ENCODE measurements around the gene RCBTB1. TPM values are rescaled to one million over a fixed set of nuclear protein-coding genes. Genes with fewer than 3 reads are reported as not detected.
A peak's percentile ranks its signal among the peaks of the same experiment; 100 is the strongest.

RCBTB1 gene
- total RNA-seq, 6 donors from 2014 or later = 12.6 to 23.5 (median 18.0) TPM

DNA sequence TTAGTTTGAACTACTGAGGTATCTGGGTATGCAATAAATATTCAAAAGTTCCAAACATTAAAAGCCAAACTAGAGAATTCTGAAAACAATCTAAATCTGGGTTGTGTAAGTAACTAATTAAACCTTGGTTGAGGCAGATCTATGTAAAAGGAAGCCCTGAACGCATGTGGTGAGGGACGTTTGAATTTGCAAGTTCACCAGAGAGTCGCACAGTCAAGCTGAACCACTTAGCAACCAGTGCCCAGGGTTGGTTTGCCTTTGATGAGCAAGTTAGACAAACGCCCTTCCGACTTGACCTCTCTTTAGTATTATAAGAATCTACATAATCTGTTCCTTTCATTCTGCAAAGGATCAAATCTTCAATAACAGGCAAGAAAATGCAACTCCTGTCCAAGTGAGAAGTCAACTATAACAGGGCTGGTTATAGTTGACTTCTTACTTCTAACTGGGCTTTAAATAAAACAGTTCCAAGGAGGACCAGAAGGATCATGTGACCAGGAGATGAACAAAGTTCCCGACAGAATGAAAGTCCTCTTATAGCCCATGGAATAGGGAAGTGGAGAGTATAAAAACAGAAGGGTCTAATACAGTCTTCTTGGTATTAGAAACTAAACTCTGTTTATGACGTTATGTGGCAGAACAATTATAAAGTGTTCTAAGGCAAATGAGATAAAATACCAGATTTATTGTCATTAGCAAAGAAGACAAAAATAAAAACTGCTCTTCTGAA lies 49.0 kb downstream of the RCBTB1 start:
- no peak for DNase-seq
- 66 to 72% methylated on average over 7 of the region's 7 CpGs for WGBS, 2 donors
- TF ChIP-seq, protein P1, sequence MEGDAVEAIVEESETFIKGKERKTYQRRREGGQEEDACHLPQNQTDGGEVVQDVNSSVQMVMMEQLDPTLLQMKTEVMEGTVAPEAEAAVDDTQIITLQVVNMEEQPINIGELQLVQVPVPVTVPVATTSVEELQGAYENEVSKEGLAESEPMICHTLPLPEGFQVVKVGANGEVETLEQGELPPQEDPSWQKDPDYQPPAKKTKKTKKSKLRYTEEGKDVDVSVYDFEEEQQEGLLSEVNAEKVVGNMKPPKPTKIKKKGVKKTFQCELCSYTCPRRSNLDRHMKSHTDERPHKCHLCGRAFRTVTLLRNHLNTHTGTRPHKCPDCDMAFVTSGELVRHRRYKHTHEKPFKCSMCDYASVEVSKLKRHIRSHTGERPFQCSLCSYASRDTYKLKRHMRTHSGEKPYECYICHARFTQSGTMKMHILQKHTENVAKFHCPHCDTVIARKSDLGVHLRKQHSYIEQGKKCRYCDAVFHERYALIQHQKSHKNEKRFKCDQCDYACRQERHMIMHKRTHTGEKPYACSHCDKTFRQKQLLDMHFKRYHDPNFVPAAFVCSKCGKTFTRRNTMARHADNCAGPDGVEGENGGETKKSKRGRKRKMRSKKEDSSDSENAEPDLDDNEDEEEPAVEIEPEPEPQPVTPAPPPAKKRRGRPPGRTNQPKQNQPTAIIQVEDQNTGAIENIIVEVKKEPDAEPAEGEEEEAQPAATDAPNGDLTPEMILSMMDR (IDR thresholded peaks at IDR 0.05) = no peak
- no peak for TF ChIP-seq POLR2A (IDR thresholded peaks at IDR 0.05)
- TF ChIP-seq EP300 (IDR thresholded peaks at IDR 0.05) = no peak
- Histone ChIP-seq H3K4me1 (peaks cover 0 to 4% (median 0%) of the 10 kb centered on the region in 4 donors), H3K27ac (no peak overlapping the region), H3K9me3 (no peaks in the 10 kb centered on the region), H3K36me3 (peaks cover 0 to 18% (median 0%) of the 10 kb centered on the region in 4 donors), H3K27me3 (no peaks in the 10 kb centered on the region), H3K4me3 (no peak overlapping the region)
- ATAC-seq (ENCODE audit: low FRiP score in 2 of 2) = peak in 1 of 2 donors; percentile 67

DNA sequence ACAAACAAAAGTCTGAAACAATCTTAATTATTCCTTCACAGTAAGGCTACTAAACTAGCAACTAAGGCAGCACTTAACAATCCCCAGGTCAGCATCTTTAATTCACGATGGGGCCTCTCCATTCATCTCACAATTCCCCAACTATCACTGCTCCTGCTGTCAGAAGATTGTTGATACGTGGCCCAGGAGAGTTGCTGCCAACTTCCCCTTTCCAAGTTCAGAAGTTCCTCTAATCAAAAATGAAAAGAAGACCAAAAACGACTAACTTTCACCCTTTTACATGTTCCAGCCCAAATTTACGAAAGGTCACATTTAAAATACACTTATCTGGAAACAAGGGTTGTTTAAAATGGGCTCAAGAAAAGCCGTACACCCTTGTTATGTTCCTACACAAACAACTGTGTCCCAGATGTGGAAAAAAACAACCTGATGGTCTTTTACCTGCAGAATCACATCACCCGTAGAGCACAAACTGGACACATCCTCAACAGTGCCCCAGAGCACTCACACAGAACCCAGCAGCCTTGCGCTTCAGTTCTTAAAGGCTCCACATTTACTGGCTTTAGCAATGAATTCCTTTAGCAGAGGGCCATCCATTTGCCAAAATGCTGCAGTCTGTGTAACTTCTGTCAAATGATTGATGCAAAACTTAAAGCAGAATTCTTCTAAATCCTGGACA lies 51.6 kb downstream of the RCBTB1 start:
- no peak for DNase-seq
- Histone ChIP-seq H3K36me3 (peaks cover 0 to 14% (median 0%) of the 10 kb centered on the region in 4 donors), H3K27me3 (no peaks in the 10 kb centered on the region), H3K27ac (no peak overlapping the region), H3K4me3 (no peak overlapping the region), H3K9me3 (no peaks in the 10 kb centered on the region), H3K4me1 (no peaks in the 10 kb centered on the region)
- 66 to 83% methylated on average over 7 of the region's 7 CpGs for WGBS, 2 donors
- ATAC-seq (ENCODE audit: low FRiP score in 2 of 2) = no peak
- no peak for TF ChIP-seq EP300 (IDR thresholded peaks at IDR 0.05)

DNA sequence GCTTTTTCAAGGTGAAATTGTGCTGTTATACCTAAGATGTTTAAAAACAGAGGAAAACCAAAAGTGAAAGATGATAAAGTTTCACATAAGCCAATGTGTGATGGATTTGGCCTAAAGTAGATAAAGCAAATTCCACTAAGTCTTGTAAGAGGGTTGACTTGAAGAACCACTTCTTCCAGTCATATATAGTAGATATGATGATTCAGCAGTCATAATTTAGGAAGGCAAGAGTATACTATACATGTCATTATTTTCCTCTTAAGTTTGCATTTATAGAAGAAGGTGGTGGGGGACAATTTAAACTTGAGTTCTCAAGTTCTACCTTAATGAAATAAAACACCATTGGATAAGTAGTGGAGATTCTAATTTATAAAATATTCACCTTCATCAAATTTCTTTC lies 52.3 kb downstream of the RCBTB1 start:
- ATAC-seq (ENCODE audit: low FRiP score in 2 of 2) (no peak), DNase-seq (no peak)
- Histone ChIP-seq H3K27me3 (no peaks in the 10 kb centered on the region), H3K9me3 (no peaks in the 10 kb centered on the region), H3K4me3 (no peak overlapping the region), H3K4me1 (no peaks in the 10 kb centered on the region), H3K36me3 (peaks cover 0 to 18% (median under 1%) of the 10 kb centered on the region in 4 donors), H3K27ac (no peak overlapping the region)
- TF ChIP-seq POLR2AphosphoS5 (IDR thresholded peaks at IDR 0.05) (no peak), EP300 (IDR thresholded peaks at IDR 0.05) (no peak), POLR2A (IDR thresholded peaks at IDR 0.05) (no peak)
- TF ChIP-seq, protein P1 (IDR thresholded peaks at IDR 0.05) = no peak

GRCh38 chr13:49532593-49532992 lies 52.8 kb downstream of the RCBTB1 start:
- Histone ChIP-seq H3K27me3 (no peaks in the 10 kb centered on the region), H3K4me3 (no peak overlapping the region), H3K9me3 (no peaks in the 10 kb centered on the region), H3K27ac (no peak overlapping the region), H3K36me3 (peaks cover 0 to 18% (median 2%) of the 10 kb centered on the region in 4 donors), H3K4me1 (no peaks in the 10 kb centered on the region)
- ATAC-seq (ENCODE audit: low FRiP score in 2 of 2) = no peak
- TF ChIP-seq EP300 (IDR thresholded peaks at IDR 0.05) (no peak), POLR2AphosphoS5 (IDR thresholded peaks at IDR 0.05) (no peak), POLR2A (IDR thresholded peaks at IDR 0.05) (no peak)
- TF ChIP-seq, protein P1 (IDR thresholded peaks at IDR 0.05) = no peak
- no peak for DNase-seq
- WGBS, 2 donors = 86% methylated on average over 1 of the region's 1 CpG

- Histone ChIP-seq H3K27ac (no peak overlapping the region), H3K4me1 (no peaks in the 10 kb centered on the region), H3K4me3 (no peak overlapping the region), H3K9me3 (no peaks in the 10 kb centered on the region), H3K27me3 (no peaks in the 10 kb centered on the region), H3K36me3 (peaks cover 0 to 33% (median 4%) of the 10 kb centered on the region in 4 donors)
- TF ChIP-seq EP300 (IDR thresholded peaks at IDR 0.05) (no peak), POLR2AphosphoS5 (IDR thresholded peaks at IDR 0.05) (no peak), POLR2A (IDR thresholded peaks at IDR 0.05) (no peak)
- TF ChIP-seq, protein P1 (IDR thresholded peaks at IDR 0.05) = no peak
- ATAC-seq (ENCODE audit: low FRiP score in 2 of 2) (no peak), DNase-seq (peak in 1 of 2 donors; percentile 31)
- WGBS, 2 donors = 70 to 78% methylated on average over 7 of the region's 7 CpGs
Measured at GRCh38 chr13:49530457-49530856, 54.9 kb downstream of the RCBTB1 start.

Data from upper lobe of left lung (tissue), 6 donors.